HG02981 (cell line): ENCODE results near the gene AFDN.
"Not testable (repeated sequence)": the region's sequence is repeated elsewhere in the genome, so short reads cannot be mapped to it uniquely, and the experiment has no call there.

Experiments used
- ATAC-seq: cut with Tn5 transposase; IDR thresholded peaks from one replicate; pipeline ENCODE4 v1.9.1; 2021; ENCODE audit warnings: mild to moderate bottlenecking, moderate library complexity; ENCODE audit not compliant: unreplicated experiment

Gene AFDN

GRCh38 chr6:167995731-167996151 lies 169.0 kb downstream of the AFDN start:
- ATAC-seq, result no peak

GRCh38 chr6:167996424-167997199 lies 169.9 kb downstream of the AFDN start:
- ATAC-seq, result no peak

GRCh38 chr6:167997642-167998041 lies 170.9 kb downstream of the AFDN start, which contains the start of gene KIF25:
Gene KIF25 (plus strand): TSS chr6:167997671. CDS start chr6:168029586, 31,915 bp downstream.
- ATAC-seq, result no peak

GRCh38 chr6:167998215-167998614 lies 171.5 kb downstream of the AFDN start:
- no peak for ATAC-seq

GRCh38 chr6:168000198-168001028 lies 173.7 kb downstream of the AFDN start:
- ATAC-seq, result no peak

GRCh38 chr6:168001029-168001332 lies 174.3 kb downstream of the AFDN start:
- ATAC-seq, result no peak

- not testable (repeated sequence) for ATAC-seq
Measured at GRCh38 chr6:168001514-168001913, 174.8 kb downstream of the AFDN start.

- no peak for ATAC-seq
Measured at GRCh38 chr6:168002804-168003203, 176.1 kb downstream of the AFDN start.

- no peak for ATAC-seq
Measured at GRCh38 chr6:168004023-168004422, 177.3 kb downstream of the AFDN start.

GRCh38 chr6:168004945-168005344 lies 178.2 kb downstream of the AFDN start:
- no peak for ATAC-seq

GRCh38 chr6:168005796-168006195 lies 179.1 kb downstream of the AFDN start:
- ATAC-seq, result no peak

GRCh38 chr6:168007592-168008338 lies 181.1 kb downstream of the AFDN start:
- no peak for ATAC-seq

- no peak for ATAC-seq
Measured at GRCh38 chr6:168009331-168009730, 182.6 kb downstream of the AFDN start.

- ATAC-seq, result no peak
Measured at GRCh38 chr6:168011291-168011690, 184.6 kb downstream of the AFDN start.

- no peak for ATAC-seq
Measured at GRCh38 chr6:168012431-168013249, 185.9 kb downstream of the AFDN start.

- no peak for ATAC-seq
Measured at GRCh38 chr6:168013250-168013915, 186.7 kb downstream of the AFDN start.

- no peak for ATAC-seq
Measured at GRCh38 chr6:168014428-168014827, 187.7 kb downstream of the AFDN start.

- no peak for ATAC-seq
Measured at GRCh38 chr6:168015009-168015408, 188.3 kb downstream of the AFDN start.

GRCh38 chr6:168015482-168016175 lies 188.9 kb downstream of the AFDN start:
- ATAC-seq, result no peak
